ENCODE measurements around the gene SAG. TPM values are rescaled to one million over a fixed set of nuclear protein-coding genes. Genes with fewer than 3 reads are reported as not detected.

Gene SAG
- total RNA-seq, result not detected

DNA sequence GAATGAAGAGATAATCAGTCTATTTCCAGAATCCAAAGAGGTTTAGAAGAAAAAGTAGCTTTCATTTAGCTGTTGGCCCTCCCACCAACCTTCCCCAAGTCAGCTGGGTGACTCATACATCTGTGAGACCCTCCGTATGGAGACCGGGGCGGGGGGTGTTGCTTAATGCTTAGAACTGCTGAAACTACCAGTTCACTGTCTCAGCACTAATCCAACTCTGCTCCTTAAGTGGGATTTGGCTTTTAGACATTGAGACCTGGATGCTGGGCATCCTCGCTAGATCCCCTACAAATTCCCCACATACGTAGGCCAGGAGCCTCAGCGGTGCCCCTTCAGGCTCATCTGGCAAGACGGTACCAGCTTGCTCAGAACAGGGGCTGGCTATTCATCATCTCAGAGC is at the start of gene SAG:
Gene SAG (plus strand): TSS at position 252 of the 400 bp plus-strand sequence. CDS start 1,374 bp downstream, outside the sequence.

GRCh38 chr2:233353769-233354499 is 46.3 kb downstream of the SAG start, which contains the start of gene DGKD:
TSS of gene DGKD (plus strand) at chr2:233354494. CDS start at chr2:233354519, 25 bp downstream.

Small RNA genes within 50 kb of the gene (small RNA-seq; reads per million reads assigned to genes)
- gene RF00019 (0 reads per million in 2 donors), gene SCARNA5 (40.4 to 79.5 reads per million in 2 donors), gene SCARNA6 (10.0 to 20.8 reads per million in 2 donors)

Other genes with a start within 250 kb of the SAG start
- not detected for gene INPP5D, start 247.5 kb upstream of the SAG start, total RNA-seq
- gene ATG16L1, start 56.1 kb upstream of the SAG start, total RNA-seq, result 10 to 100 TPM; 32.0 to 39.6 TPM
- 10 to 100 TPM in 1 of 2 donors, 1 to 10 TPM in 1; 5.5 to 12.0 TPM for gene DGKD, start 46.7 kb downstream of the SAG start, total RNA-seq

Data from melanocyte of skin (primary cell).